Epithelial cell of esophagus (primary cell): ENCODE data around the gene RIPPLY3.
"Not testable (repeated sequence)": the region's sequence is repeated elsewhere in the genome, so short reads cannot be mapped to it uniquely, and the experiment has no call there.

Experiments used
- DNase-seq: peaks from one replicate; pipeline ENCODE4 v3.0.0; 2010; ENCODE audit warnings: low read depth
- H3K4me3 ChIP-seq: 2 replicates; pipeline ENCODE4 v1.5.1; 2011; ENCODE audit warnings: mild to moderate bottlenecking, low read length, control low read depth
- TF ChIP-seq, protein P1 (sequence below): IDR thresholded peaks from 2 replicates; pipeline ENCODE4 v1.5.1; 2011; ENCODE audit warnings: low read depth, mild to moderate bottlenecking, low read length, control low read depth, inconsistent platforms; ENCODE audit not compliant: insufficient read depth; ENCODE audit errors: missing control alignments

RIPPLY3 gene

GRCh38 chr21:36985751-36986594, 20.5 kb upstream of the RIPPLY3 start:
- H3K4me3 ChIP-seq = no peak overlapping the region
- no peak for DNase-seq
- TF ChIP-seq, protein P1, sequence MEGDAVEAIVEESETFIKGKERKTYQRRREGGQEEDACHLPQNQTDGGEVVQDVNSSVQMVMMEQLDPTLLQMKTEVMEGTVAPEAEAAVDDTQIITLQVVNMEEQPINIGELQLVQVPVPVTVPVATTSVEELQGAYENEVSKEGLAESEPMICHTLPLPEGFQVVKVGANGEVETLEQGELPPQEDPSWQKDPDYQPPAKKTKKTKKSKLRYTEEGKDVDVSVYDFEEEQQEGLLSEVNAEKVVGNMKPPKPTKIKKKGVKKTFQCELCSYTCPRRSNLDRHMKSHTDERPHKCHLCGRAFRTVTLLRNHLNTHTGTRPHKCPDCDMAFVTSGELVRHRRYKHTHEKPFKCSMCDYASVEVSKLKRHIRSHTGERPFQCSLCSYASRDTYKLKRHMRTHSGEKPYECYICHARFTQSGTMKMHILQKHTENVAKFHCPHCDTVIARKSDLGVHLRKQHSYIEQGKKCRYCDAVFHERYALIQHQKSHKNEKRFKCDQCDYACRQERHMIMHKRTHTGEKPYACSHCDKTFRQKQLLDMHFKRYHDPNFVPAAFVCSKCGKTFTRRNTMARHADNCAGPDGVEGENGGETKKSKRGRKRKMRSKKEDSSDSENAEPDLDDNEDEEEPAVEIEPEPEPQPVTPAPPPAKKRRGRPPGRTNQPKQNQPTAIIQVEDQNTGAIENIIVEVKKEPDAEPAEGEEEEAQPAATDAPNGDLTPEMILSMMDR = no peak

DNA sequence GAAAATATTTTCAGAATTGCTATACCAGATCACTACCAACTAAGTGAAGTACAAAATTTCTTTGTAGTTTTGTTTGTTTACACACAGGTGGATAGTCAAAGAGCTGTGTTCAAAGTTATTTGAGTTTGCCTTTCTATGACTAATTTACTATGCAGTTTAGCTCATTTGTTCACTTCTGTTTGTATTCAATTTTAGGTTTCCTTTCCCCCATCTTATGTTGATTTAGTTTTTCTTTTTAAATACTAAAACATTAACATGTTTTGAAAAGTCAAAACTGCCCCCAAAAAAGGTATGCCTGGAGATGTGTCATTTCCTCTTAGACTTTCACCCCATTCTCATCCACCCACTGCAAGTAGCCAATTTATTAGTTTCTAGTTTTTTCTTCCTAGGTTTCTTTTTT, 18.7 kb upstream of the RIPPLY3 start:
- TF ChIP-seq, protein P1 = no peak
- no peak for DNase-seq
- H3K4me3 ChIP-seq = no peak overlapping the region

DNA sequence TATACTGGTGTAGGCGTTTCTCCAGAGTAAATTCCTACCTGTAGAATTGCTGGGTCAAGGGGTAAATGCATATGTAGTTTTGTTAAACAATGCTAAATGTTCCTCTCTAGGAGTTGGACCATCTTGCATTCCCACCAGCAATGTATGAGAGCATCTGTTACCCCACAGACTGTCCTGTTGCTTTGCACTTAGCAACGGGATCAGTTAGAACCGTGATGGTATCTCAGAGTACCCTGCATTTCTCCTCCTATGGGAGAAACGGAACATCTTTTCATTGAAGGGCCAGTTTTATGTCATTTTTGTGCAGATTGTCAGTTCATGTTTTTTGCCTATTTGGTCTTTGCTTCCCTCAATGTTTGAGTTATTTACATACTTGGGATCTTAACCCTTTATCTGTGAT, 18.0 kb upstream of the RIPPLY3 start:
- TF ChIP-seq, protein P1 = no peak
- no peak overlapping the region for H3K4me3 ChIP-seq
- no peak for DNase-seq

- H3K4me3 ChIP-seq = peak overlapping the region; percentile 52
- not testable (repeated sequence) for DNase-seq
Observed at GRCh38 chr21:36989199-36989698, 17.3 kb upstream of the RIPPLY3 start.

- TF ChIP-seq, protein P1 = peak; percentile 31
- peak overlapping the region; percentile 52 for H3K4me3 ChIP-seq
Observed at GRCh38 chr21:36989699-36990507, 16.6 kb upstream of the RIPPLY3 start.

DNA sequence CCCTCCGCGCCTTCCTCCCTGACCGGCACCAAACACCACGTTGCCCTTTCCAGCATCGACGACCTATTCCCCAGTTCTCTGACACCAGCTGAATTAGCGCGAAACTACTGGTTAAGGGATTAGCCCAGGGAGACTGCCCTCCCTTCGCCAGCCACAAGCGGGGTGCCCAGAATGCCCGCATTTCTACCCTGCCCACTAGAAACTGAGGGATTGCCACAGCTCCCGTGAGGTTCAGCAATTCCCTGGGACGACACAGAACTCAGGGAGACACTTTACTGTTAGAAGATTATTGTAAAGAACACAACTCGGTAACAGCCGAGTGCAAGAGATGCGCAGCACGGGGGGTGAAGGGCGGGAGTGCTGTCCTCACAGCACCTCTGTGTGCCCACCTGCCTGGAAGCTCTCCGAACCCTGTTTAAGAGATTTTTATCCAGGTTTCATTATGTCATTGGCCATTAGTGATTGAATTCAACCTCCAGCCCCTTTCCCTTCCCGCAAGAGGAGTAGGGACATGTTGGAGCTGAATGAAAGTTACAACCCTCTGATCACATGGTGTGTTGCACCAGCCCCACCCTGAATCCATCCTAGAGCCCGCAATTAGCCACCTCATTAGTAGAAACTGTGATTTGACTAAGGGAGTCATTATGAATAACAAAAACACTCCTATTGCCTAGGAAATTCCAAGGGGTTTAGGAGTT, 15.8 kb upstream of the RIPPLY3 start:
- TF ChIP-seq, protein P1 = no peak
- H3K4me3 ChIP-seq = peak overlapping the region; percentile 52
- DNase-seq = no peak

More at GRCh38 chr21:36989699-36990507, 16.6 kb upstream of the RIPPLY3 start:
- DNase-seq = peak; percentile 90

DNA sequence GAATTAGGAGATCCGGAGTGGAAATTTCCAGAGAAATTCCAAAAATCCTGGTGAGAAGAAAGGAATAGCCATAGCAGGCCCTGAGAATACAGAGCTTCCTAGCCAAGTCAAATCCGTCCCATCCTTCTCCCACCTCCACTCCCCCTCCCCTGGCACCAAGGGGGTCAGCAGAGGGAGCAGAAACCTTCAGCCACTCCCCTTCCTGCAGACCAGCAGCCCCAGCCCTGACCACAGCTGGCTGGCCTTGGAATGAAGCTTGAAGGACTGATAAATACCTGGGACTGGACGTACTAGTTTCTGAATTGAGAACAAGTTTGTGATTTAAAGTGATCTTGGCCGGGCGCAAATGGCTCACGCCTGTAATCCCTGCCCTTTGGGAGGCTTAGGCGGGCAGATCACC, 13.8 kb upstream of the RIPPLY3 start:
- DNase-seq = no peak
- TF ChIP-seq, protein P1 = no peak
- H3K4me3 ChIP-seq = no peak overlapping the region
